ENCODE results near the gene RAD9A.

DNA sequence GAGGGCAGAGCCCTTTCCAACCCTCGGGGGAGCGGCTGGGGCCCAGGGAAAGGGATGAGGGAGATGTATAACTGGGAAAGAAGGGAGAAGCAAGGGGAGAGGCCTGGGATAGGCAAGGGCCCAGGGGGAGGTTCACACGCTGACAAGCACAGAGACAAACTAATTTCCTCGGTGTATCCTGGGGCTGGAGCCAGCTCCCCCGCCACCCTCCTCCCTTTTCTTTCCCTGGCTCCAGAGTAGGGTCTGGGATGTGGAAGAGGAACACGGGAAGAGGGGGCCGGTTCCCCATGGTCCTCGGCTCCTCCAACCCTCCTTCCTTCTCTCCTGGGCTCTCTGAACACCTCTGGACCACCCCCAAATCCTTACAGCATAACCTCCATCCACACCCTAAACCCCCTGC lies 25.2 kb upstream of the RAD9A start:
- TF ChIP-seq, protein P1, sequence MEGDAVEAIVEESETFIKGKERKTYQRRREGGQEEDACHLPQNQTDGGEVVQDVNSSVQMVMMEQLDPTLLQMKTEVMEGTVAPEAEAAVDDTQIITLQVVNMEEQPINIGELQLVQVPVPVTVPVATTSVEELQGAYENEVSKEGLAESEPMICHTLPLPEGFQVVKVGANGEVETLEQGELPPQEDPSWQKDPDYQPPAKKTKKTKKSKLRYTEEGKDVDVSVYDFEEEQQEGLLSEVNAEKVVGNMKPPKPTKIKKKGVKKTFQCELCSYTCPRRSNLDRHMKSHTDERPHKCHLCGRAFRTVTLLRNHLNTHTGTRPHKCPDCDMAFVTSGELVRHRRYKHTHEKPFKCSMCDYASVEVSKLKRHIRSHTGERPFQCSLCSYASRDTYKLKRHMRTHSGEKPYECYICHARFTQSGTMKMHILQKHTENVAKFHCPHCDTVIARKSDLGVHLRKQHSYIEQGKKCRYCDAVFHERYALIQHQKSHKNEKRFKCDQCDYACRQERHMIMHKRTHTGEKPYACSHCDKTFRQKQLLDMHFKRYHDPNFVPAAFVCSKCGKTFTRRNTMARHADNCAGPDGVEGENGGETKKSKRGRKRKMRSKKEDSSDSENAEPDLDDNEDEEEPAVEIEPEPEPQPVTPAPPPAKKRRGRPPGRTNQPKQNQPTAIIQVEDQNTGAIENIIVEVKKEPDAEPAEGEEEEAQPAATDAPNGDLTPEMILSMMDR (IDR thresholded peaks at IDR 0.05) = no peak
- TF ChIP-seq POLR2A (IDR thresholded peaks at IDR 0.05) = no peak
